AG09309 (cell line): ENCODE data around the gene FARP1.

Experiments
- DNase-seq: peaks from one replicate; pipeline ENCODE4 v3.0.0-alpha.2; 2010; ENCODE audit warnings: low read depth
- H3K4me3 ChIP-seq: 2 replicates; pipeline ENCODE4 v1.5.1; 2011; ENCODE audit warnings: mild to moderate bottlenecking, low read depth, low read length, moderate library complexity; ENCODE audit not compliant: control insufficient read depth
- TF ChIP-seq, protein P1 (sequence below): IDR thresholded peaks from 2 replicates; pipeline ENCODE4 v1.5.1; 2011; ENCODE audit warnings: mild to moderate bottlenecking, low read depth, low read length, inconsistent platforms; ENCODE audit not compliant: insufficient read depth, control insufficient read depth; ENCODE audit errors: missing control alignments

Gene FARP1

DNA sequence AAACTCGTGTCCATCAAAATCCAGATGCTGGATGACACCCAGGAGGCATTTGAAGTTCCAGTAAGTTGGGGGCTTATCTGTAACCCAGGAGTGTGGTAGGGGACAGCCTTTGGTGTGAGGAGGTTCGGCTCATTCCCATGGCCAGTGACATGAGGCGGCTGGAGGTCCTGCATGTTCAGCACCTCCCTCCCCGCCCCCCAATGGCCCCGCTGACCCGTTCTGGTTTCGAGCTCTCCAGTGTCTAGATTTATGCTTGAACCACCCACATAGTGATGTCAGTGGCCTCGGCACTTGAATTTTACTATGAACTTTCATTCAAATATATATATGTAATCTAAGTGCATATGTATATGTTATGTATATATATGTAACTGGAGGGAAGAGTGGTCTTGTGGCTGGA is 70.5 kb downstream of the FARP1 start:
- DNase-seq = no peak
- no peak overlapping the region for H3K4me3 ChIP-seq
- TF ChIP-seq, protein P1, sequence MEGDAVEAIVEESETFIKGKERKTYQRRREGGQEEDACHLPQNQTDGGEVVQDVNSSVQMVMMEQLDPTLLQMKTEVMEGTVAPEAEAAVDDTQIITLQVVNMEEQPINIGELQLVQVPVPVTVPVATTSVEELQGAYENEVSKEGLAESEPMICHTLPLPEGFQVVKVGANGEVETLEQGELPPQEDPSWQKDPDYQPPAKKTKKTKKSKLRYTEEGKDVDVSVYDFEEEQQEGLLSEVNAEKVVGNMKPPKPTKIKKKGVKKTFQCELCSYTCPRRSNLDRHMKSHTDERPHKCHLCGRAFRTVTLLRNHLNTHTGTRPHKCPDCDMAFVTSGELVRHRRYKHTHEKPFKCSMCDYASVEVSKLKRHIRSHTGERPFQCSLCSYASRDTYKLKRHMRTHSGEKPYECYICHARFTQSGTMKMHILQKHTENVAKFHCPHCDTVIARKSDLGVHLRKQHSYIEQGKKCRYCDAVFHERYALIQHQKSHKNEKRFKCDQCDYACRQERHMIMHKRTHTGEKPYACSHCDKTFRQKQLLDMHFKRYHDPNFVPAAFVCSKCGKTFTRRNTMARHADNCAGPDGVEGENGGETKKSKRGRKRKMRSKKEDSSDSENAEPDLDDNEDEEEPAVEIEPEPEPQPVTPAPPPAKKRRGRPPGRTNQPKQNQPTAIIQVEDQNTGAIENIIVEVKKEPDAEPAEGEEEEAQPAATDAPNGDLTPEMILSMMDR = no peak

- H3K4me3 ChIP-seq = no peak overlapping the region
- TF ChIP-seq, protein P1 = no peak
- DNase-seq = no peak
Measured at GRCh38 chr13:98214008-98214643, 71.2 kb downstream of the FARP1 start.

DNA sequence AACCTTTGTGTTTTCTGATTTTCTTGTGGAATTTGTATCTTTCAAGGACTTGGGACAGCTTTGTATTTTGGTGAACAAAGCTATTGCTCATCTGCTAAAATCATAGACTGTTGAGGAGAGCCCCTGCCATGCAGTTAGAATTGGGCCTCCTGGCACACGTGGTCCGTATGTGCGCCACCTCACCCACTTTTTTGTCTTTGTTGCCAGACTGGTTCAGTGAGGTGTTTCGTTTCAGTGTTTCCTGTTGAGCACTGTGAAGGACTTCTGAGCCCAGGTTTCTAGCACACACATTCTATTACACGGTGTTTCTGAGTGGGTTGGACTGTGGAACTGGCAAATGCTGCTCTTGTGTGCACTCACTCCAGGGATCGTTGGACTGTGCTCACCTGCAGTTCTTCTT is 71.8 kb downstream of the FARP1 start:
- no peak overlapping the region for H3K4me3 ChIP-seq
- TF ChIP-seq, protein P1 = no peak
- no peak for DNase-seq

- H3K4me3 ChIP-seq = no peak overlapping the region
- DNase-seq = no peak
- TF ChIP-seq, protein P1 = no peak
Measured at GRCh38 chr13:98215508-98215907, 72.6 kb downstream of the FARP1 start.

- TF ChIP-seq, protein P1 = no peak
- H3K4me3 ChIP-seq = no peak overlapping the region
- DNase-seq = no peak
Measured at GRCh38 chr13:98216135-98216565, 73.3 kb downstream of the FARP1 start.

- TF ChIP-seq, protein P1 = no peak
- no peak for DNase-seq
- no peak overlapping the region for H3K4me3 ChIP-seq
Measured at GRCh38 chr13:98216711-98217285, 73.9 kb downstream of the FARP1 start.
